H9 (cell line): Measurements from ENCODE around the gene PDXP. TPM values are rescaled to one million over a fixed set of nuclear protein-coding genes. Genes with fewer than 3 reads are reported as not detected.

Experiments
- DNase-seq: peaks from one replicate; pipeline ENCODE4 v3.0.0-alpha.2; 2017
- H2AFZ ChIP-seq: one replicate; pipeline ENCODE4 v1.6.1; 2013; ENCODE audit warnings: mild to moderate bottlenecking, low read length, control low read depth, moderate library complexity
- H2AK5ac ChIP-seq: 2 replicates; pipeline ENCODE4 v1.6.1; 2013; ENCODE audit warnings: low read length, control low read depth, mixed read lengths; ENCODE audit not compliant: insufficient read length
- H2BK120ac ChIP-seq: one replicate; pipeline ENCODE4 v1.6.1; 2013; ENCODE audit warnings: low read depth, mild to moderate bottlenecking, low read length, control low read depth, inconsistent platforms; ENCODE audit not compliant: poor library complexity, severe bottlenecking
- H2BK12ac ChIP-seq: 2 replicates; pipeline ENCODE4 v1.6.1; 2013; ENCODE audit warnings: low read length, control low read depth, mixed read lengths, low read depth; ENCODE audit not compliant: insufficient read length
- H2BK15ac ChIP-seq: 2 replicates; pipeline ENCODE4 v1.6.1; 2013; ENCODE audit warnings: low read depth, low read length, control low read depth
- H2BK20ac ChIP-seq: one replicate; pipeline ENCODE4 v1.6.1; 2013; ENCODE audit warnings: low read depth, mild to moderate bottlenecking, low read length, control low read depth, inconsistent platforms; ENCODE audit not compliant: poor library complexity, severe bottlenecking
- H2BK5ac ChIP-seq: 2 replicates; pipeline ENCODE4 v1.6.1; 2013; ENCODE audit warnings: low read length, control low read depth, mixed read lengths; ENCODE audit not compliant: insufficient read length
- H3K14ac ChIP-seq: 2 replicates; pipeline ENCODE4 v1.6.1; 2013; ENCODE audit warnings: low read length, control low read depth; ENCODE audit not compliant: insufficient read depth
- H3K18ac ChIP-seq: 2 replicates; pipeline ENCODE4 v1.6.1; 2013; ENCODE audit warnings: low read depth, mild to moderate bottlenecking, mixed read lengths, low read length, control low read depth; ENCODE audit not compliant: insufficient read length
- H3K23ac ChIP-seq: 2 replicates; pipeline ENCODE4 v1.6.1; 2013; ENCODE audit warnings: low read length, control low read depth, mixed read lengths, low read depth; ENCODE audit not compliant: insufficient read length
- H3K23me2 ChIP-seq: 2 replicates; pipeline ENCODE4 v1.6.1; 2013; ENCODE audit warnings: low read depth, mild to moderate bottlenecking, mixed read lengths, low read length, control low read depth; ENCODE audit not compliant: insufficient read length, poor library complexity, severe bottlenecking
- H3K27ac ChIP-seq: 2 replicates; pipeline ENCODE4 v1.5.1; 2013; ENCODE audit warnings: low read length, control low read depth, mixed read lengths, low read depth; ENCODE audit not compliant: insufficient read length
- H3K27me3 ChIP-seq: 2 replicates; pipeline ENCODE4 v1.6.1; 2013; ENCODE audit warnings: low read length, control low read depth, inconsistent platforms; ENCODE audit not compliant: insufficient read depth
- H3K4ac ChIP-seq: 2 replicates; pipeline ENCODE4 v1.6.1; 2013; ENCODE audit warnings: low read depth, mild to moderate bottlenecking, control low read depth, inconsistent platforms, low read length, moderate library complexity
- H3K4me1 ChIP-seq: 2 replicates; pipeline ENCODE4 v1.6.1; 2013; ENCODE audit warnings: low read length, control low read depth, inconsistent platforms; ENCODE audit not compliant: insufficient read depth
- H3K4me2 ChIP-seq: 2 replicates; pipeline ENCODE4 v1.6.1; 2013; ENCODE audit warnings: low read length, control low read depth, mixed read lengths; ENCODE audit not compliant: insufficient read length, insufficient read depth
- H3K56ac ChIP-seq: 2 replicates; pipeline ENCODE4 v1.6.1; 2013; ENCODE audit warnings: low read depth, mild to moderate bottlenecking, mixed read lengths, low read length, control low read depth; ENCODE audit not compliant: insufficient read length
- H3K79me1 ChIP-seq: 2 replicates; pipeline ENCODE4 v1.6.1; 2013; ENCODE audit warnings: low read depth, mild to moderate bottlenecking, moderate library complexity, low read length, control low read depth, inconsistent platforms; ENCODE audit not compliant: insufficient read depth, poor library complexity, severe bottlenecking
- H3K79me2 ChIP-seq: 2 replicates; pipeline ENCODE4 v1.6.1; 2013; ENCODE audit warnings: low read length, control low read depth, inconsistent platforms; ENCODE audit not compliant: insufficient read depth
- H3K9ac ChIP-seq: 2 replicates; pipeline ENCODE4 v1.6.1; 2013; ENCODE audit warnings: low read length, control low read depth, mixed read lengths; ENCODE audit not compliant: insufficient read length; ENCODE audit errors: extremely low read depth
- H3K9me3 ChIP-seq: one replicate; pipeline ENCODE4 v1.6.1; 2013; ENCODE audit warnings: low read depth, low read length, inconsistent platforms; ENCODE audit not compliant: control insufficient read depth
- H3T11ph ChIP-seq: one replicate; pipeline ENCODE4 v1.6.1; 2013; ENCODE audit warnings: mild to moderate bottlenecking, low read length, control low read depth, inconsistent platforms
- H4K20me1 ChIP-seq: one replicate; pipeline ENCODE4 v1.6.1; 2013; ENCODE audit not compliant: control insufficient read depth, insufficient read length, insufficient read depth
- H4K5ac ChIP-seq: 2 replicates; pipeline ENCODE4 v1.6.1; 2013; ENCODE audit warnings: low read depth, mild to moderate bottlenecking, mixed read lengths, low read length, control low read depth; ENCODE audit not compliant: insufficient read length
- H4K8ac ChIP-seq: replicated peaks from 2 replicates; pipeline ENCODE4 v1.6.1; 2013; ENCODE audit warnings: low read length, control low read depth, mixed read lengths, low read depth; ENCODE audit not compliant: insufficient read length
- H4K91ac ChIP-seq: 2 replicates; pipeline ENCODE4 v1.6.1; 2013; ENCODE audit warnings: low read depth, mild to moderate bottlenecking, moderate library complexity, mixed read lengths, low read length, control low read depth; ENCODE audit not compliant: insufficient read length
- H3K27ac Mint-ChIP-seq, 3 experiments: 2 replicates in 2 of 3; 3 replicates in 1 of 3; pipeline ENCODE4 v1.8.0; 2020 to 2021; ENCODE audit warnings: mixed read lengths in 3 of 3, mild to moderate bottlenecking in 1 of 3, moderate library complexity in 1 of 3
- H3K27me3 Mint-ChIP-seq: 2 replicates; pipeline ENCODE4 v1.8.0; 2021; ENCODE audit warnings: low read depth, mild to moderate bottlenecking, moderate library complexity, mixed read lengths
- H3K36me3 Mint-ChIP-seq, 3 experiments: 2 replicates in 2 of 3; 3 replicates in 1 of 3; pipeline ENCODE4 v1.8.0; 2020 to 2021; ENCODE audit warnings: low read depth in 3 of 3, mixed read lengths in 3 of 3; ENCODE audit not compliant: insufficient read depth in 1 of 3
- H3K4me1 Mint-ChIP-seq, 2 experiments: 2 replicates each; pipeline ENCODE4 v1.8.0; 2020; ENCODE audit warnings: mixed read lengths in 2 of 2
- H3K4me3 Mint-ChIP-seq, 2 experiments: 2 replicates in 1 of 2; 3 replicates in 1 of 2; pipeline ENCODE4 v1.8.0; 2020 to 2021; ENCODE audit warnings: mild to moderate bottlenecking in 2 of 2, mixed read lengths in 2 of 2, moderate library complexity in 1 of 2
- H3K9me3 Mint-ChIP-seq, 2 experiments: 2 replicates in 1 of 2; 3 replicates in 1 of 2; pipeline ENCODE4 v1.8.0; 2020; ENCODE audit warnings: mild to moderate bottlenecking in 2 of 2, mixed read lengths in 2 of 2, moderate library complexity in 1 of 2
- CTCF ChIP-seq: fragments of 200-600 bp; sonication (generic); conservative IDR thresholded peaks from 3 replicates; pipeline ENCODE4 v1.8.0; 2021; ENCODE audit warnings: antibody characterized with exemption, mild to moderate bottlenecking
- WGBS: extraction: QIAGEN DNeasy Blood & Tissue Kit; methylation state at CpG from one replicate; pipeline ENCODE4 v1.1.7; 2013; ENCODE audit warnings: missing lambda C conversion rate, low lambda C conversion rate, mixed read lengths; ENCODE audit not compliant: insufficient read length; ENCODE audit errors: extremely low coverage; 5-methylcytosine and 5-hydroxymethylcytosine counted together
- total RNA-seq: library from RNA; stranded (reverse); gene quantifications from 2 replicates; pipeline ENCODE4 v1.2.1, GENCODE V29; 2021

The PDXP gene
- total RNA-seq, 1 experiment from 2014 or later: 41.0 TPM

GRCh38 chr22:37617431-37617830, 41.1 kb upstream of the PDXP start:
- Mint-ChIP-seq H3K36me3 (peaks cover 10 to 48% (median 47%) of the 10 kb centered on the region in 3 experiments; a peak in 6 of 7 replicates), H3K4me1 (no peaks in the 10 kb centered on the region), H3K9me3 (no peaks in the 10 kb centered on the region), H3K4me3 (no peak overlapping the region), H3K27me3 (no peaks in the 10 kb centered on the region; the same call in 1 of the 2 replicates), H3K27ac (no peak overlapping the region)
- no peak overlapping the region for H3K9ac ChIP-seq
- no peak overlapping the region for H2BK120ac ChIP-seq
- WGBS: no CpG with 5 or more reads among the region's 1 CpG
- H4K91ac ChIP-seq: no peak overlapping the region
- H4K5ac ChIP-seq: no peak overlapping the region
- H3K79me1 ChIP-seq: no peaks in the 10 kb centered on the region
- H2BK5ac ChIP-seq: no peak overlapping the region
- no peak overlapping the region for H2AFZ ChIP-seq
- H3K4ac ChIP-seq: no peak overlapping the region
- H2AK5ac ChIP-seq: no peak overlapping the region
- H4K8ac ChIP-seq: no peak overlapping the region
- H3K14ac ChIP-seq: no peak overlapping the region
- no peak overlapping the region for H2BK15ac ChIP-seq
- no peak overlapping the region for H2BK20ac ChIP-seq
- H3K27me3 ChIP-seq: no peaks in the 10 kb centered on the region
- no peaks in the 10 kb centered on the region for H3K9me3 ChIP-seq
- TF ChIP-seq CTCF: no peak
- H3T11ph ChIP-seq: no peak overlapping the region
- H3K18ac ChIP-seq: no peak overlapping the region
- H4K20me1 ChIP-seq: no peaks in the 10 kb centered on the region
- no peak overlapping the region for H3K56ac ChIP-seq
- H3K23me2 ChIP-seq: no peaks in the 10 kb centered on the region
- DNase-seq: no peak
- no peak overlapping the region for H3K23ac ChIP-seq
- no peak overlapping the region for H2BK12ac ChIP-seq
- no peak overlapping the region for H3K4me2 ChIP-seq
- H3K4me1 ChIP-seq: no peaks in the 10 kb centered on the region
- H3K27ac ChIP-seq: no peak overlapping the region
- H3K79me2 ChIP-seq: no peaks in the 10 kb centered on the region
